Measurements from ENCODE around the gene SPOPL. TPM values are rescaled to one million over a fixed set of nuclear protein-coding genes. Genes with fewer than 3 reads are reported as not detected.
A peak's percentile ranks its signal among the peaks of the same experiment; 100 is the strongest.

The SPOPL gene
- total RNA-seq, 1 experiment from 2014 or later: 13.6 TPM

DNA sequence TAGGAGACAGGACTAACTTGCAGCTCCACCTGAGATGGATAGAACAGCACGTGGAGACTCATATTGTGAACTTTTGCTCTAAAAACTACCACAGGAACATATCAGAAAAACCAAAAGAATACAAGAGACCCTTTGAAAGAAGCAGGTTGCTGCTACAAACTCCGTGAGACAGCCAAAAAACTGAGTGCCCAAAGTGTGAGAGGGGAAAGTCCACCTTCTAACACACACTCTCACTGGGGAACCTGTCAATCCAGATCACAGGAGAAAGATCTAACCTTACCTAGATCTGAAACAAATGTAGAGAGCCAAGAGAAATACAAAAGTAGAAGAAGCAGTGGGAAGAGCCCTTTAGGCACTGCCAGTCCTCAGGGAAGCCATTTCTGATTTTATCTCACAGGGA, 46.3 kb upstream of the SPOPL start:
- Histone ChIP-seq H3K27me3 (ENCODE audit: insufficient read depth, low read length) (no peaks in the 10 kb centered on the region), H3T11ph (ENCODE audit: low read length) (no peak overlapping the region), H2BK12ac (ENCODE audit: insufficient read length, low read depth, low read length) (no peak overlapping the region), H3K9me3 (ENCODE audit: control insufficient read depth, low read depth, low read length) (no peaks in the 10 kb centered on the region), H3K23me2 (ENCODE audit: insufficient read length, low read depth, low read length, poor library complexity, severe bottlenecking) (no peaks in the 10 kb centered on the region), H2BK15ac (ENCODE audit: low read depth, low read length) (no peak overlapping the region), H3K4me2 (ENCODE audit: insufficient read depth, insufficient read length, low read length) (no peak overlapping the region), H4K91ac (ENCODE audit: insufficient read length, low read depth, low read length) (no peak overlapping the region), H2BK120ac (ENCODE audit: low read depth, low read length, poor library complexity, severe bottlenecking) (no peak overlapping the region), H4K8ac (replicated peaks; ENCODE audit: insufficient read length, low read depth, low read length) (no peak overlapping the region), H3K9ac (ENCODE audit: extremely low read depth, insufficient read length, low read length) (no peak overlapping the region), H3K4me1 (ENCODE audit: insufficient read depth, low read length) (no peaks in the 10 kb centered on the region), H2BK20ac (ENCODE audit: low read depth, low read length, poor library complexity, severe bottlenecking) (no peak overlapping the region), H4K20me1 (ENCODE audit: control insufficient read depth, insufficient read depth, insufficient read length) (no peaks in the 10 kb centered on the region), H2BK5ac (ENCODE audit: insufficient read length, low read length) (no peak overlapping the region), H3K14ac (ENCODE audit: insufficient read depth, low read length) (no peak overlapping the region), H3K56ac (ENCODE audit: insufficient read length, low read depth, low read length) (no peak overlapping the region), H3K18ac (ENCODE audit: insufficient read length, low read depth, low read length) (no peak overlapping the region), H2AK5ac (ENCODE audit: insufficient read length, low read length) (no peak overlapping the region), H3K79me1 (ENCODE audit: insufficient read depth, low read depth, low read length, poor library complexity, severe bottlenecking) (no peaks in the 10 kb centered on the region), H2AFZ (ENCODE audit: low read length) (no peak overlapping the region), H3K27ac (ENCODE audit: insufficient read length, low read depth, low read length) (no peak overlapping the region), H3K23ac (ENCODE audit: insufficient read length, low read depth, low read length) (no peak overlapping the region), H3K4ac (ENCODE audit: low read depth, low read length) (no peak overlapping the region), H4K5ac (ENCODE audit: insufficient read length, low read depth, low read length) (no peak overlapping the region), H3K79me2 (ENCODE audit: insufficient read depth, low read length) (no peaks in the 10 kb centered on the region)
- no peaks in the 10 kb centered on the region for H3K27me3 Mint-ChIP-seq (ENCODE audit: low read depth)
- TF ChIP-seq, protein P1, sequence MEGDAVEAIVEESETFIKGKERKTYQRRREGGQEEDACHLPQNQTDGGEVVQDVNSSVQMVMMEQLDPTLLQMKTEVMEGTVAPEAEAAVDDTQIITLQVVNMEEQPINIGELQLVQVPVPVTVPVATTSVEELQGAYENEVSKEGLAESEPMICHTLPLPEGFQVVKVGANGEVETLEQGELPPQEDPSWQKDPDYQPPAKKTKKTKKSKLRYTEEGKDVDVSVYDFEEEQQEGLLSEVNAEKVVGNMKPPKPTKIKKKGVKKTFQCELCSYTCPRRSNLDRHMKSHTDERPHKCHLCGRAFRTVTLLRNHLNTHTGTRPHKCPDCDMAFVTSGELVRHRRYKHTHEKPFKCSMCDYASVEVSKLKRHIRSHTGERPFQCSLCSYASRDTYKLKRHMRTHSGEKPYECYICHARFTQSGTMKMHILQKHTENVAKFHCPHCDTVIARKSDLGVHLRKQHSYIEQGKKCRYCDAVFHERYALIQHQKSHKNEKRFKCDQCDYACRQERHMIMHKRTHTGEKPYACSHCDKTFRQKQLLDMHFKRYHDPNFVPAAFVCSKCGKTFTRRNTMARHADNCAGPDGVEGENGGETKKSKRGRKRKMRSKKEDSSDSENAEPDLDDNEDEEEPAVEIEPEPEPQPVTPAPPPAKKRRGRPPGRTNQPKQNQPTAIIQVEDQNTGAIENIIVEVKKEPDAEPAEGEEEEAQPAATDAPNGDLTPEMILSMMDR (conservative IDR thresholded peaks at IDR 0.05): no peak
- peak overlapping the region in 1 of 3 experiments; percentile 37; a peak in 3 of 7 replicates for H3K27ac Mint-ChIP-seq
- no peaks in the 10 kb centered on the region for H3K9me3 Mint-ChIP-seq
- peaks cover 5 to 6% of the 10 kb centered on the region in 2 experiments; a peak in 2 of 4 replicates for H3K4me1 Mint-ChIP-seq
- H3K4me3 Mint-ChIP-seq: no peak overlapping the region
- peaks cover 0 to 6% (median 0%) of the 10 kb centered on the region in 3 experiments; a peak in 1 of 7 replicates for H3K36me3 Mint-ChIP-seq (ENCODE audit: insufficient read depth in 1 of 3, low read depth in 3 of 3)
- WGBS (ENCODE audit: extremely low coverage, insufficient read length, low lambda C conversion rate): no CpG with 5 or more reads among the region's 2 CpGs
- DNase-seq: no peak
